GM21619 (cell line): ENCODE measurements around the gene RFPL3.
"Not testable (repeated sequence)": the region's sequence is repeated elsewhere in the genome, so short reads cannot be mapped to it uniquely, and the experiment has no call there.

ENCODE experiments used
- ATAC-seq: cut with Tn5 transposase; IDR thresholded peaks from one replicate; pipeline ENCODE4 v1.9.1; 2021; ENCODE audit not compliant: unreplicated experiment

The RFPL3 gene

DNA sequence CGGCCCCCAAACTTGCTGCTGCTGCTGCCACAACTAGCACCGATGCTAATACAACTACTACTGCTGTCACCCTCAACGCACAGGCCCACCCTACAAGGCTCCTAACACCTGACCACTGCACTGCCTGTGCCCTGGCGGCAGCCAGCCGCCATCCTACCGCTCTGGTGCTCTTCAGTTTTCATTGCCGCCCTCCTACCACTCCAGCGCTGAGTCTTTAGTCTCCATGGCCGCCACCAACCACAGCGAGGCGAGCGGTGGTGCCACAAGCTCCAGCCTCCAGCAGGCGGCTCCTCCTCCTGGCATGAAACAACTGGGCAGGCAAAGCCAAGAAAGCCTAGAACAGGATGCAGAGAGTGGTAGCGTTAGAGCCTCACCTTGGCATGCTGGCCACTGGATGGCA lies 5.0 kb upstream of the RFPL3 start:
- no peak for ATAC-seq

DNA sequence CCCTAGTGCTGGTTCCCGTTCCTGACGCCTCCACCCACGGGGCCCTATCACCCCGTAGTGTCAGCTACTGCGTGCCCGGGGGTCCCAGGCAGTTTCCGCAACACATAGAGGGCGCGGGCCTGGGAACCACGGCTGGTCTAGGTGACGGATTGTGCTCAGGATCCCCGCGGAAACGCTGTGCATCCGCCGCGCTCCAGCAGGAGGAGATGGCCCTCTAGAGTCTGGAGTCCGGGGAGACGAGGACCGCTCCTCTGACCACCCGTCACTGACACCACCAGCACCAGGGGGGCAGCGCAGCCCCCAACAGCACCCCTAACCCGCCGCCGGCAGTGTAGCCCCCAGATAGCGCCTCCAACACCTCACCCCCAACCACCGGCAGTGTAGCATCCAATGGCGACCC lies 4.4 kb upstream of the RFPL3 start:
- ATAC-seq, result no peak

DNA sequence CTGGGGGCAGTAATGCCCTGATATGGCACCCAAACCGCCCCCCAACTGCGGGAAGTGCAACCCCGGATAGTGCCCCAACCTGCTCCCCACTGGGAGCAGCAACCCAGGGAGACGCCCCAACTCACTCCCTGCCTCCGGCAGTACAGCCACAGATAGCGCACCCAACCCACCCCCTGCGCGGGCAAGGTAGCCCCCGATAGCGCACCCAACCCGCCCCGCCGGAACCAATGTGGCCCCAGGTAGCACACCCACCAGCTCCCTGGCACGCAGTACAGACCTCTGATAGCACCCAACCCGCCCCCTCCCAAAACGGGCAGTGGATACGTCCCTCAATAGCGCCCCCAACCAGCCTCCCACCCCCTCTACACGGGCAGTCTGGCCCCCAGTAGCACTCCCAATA lies 3.8 kb upstream of the RFPL3 start:
- no peak for ATAC-seq

DNA sequence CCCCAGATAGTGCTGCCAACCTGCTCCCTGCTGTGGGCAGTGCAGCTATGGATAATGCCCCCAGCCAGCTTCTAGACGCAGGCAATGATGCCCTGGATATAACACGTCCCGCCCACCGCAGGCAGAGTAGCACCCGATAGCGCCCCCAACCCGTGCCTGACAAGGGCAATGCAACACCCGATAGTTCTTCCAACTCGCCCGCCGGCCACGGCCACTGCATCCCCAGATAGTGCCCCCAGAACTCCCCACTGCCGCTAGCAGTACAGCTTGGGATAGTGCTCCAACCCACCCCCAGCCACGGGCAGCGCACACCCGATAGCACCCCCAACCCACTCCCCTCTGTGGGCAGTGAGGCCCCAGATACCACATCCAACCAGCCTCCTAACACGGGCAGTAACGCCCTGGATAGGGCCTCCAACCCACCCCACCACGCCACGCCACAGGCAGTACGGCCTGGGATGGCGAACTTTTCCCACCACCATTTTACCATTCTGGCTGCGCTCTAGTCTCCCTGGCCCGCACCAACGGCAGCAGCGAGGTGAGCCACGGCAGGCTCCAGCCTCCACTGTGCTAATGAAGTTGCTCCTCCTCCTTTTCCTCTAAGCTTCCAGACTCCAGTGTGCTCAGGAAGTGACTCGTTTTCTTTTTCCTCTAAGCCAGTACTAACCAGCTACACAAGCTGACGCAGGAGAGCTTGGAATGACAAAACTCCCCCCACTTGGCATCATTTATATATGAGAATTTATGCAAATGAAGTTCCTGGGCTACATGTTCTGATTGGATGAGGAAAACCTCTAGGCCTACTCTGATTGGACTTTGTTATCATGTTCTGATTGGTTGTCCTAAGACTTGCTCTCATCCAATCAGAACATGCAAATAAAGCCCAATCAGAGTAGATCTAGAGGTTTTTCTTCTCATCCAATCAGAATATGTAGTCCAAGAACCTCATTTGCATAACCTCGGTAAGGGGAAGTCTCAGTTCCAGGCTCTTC lies 3.0 kb upstream of the RFPL3 start:
- ATAC-seq, result no peak

DNA sequence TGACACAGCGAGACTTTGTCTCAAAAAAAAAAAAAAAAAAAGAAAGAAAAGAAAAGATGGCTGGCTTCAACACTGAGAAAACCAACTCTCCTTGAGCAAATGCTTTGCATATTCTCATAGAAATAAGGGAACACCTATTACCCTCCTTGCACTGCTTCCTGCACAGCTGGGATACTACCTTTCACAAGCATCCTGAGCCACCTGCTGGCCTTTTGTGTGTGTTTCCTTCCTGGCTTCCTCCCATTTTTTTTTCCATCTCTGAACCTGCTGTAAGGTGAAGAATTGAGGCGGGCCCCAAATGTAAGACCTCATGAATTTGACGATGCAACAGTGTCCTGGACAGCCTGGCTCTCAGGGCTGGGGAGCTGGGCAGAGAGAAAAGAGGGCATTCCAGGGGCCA lies 1.9 kb upstream of the RFPL3 start:
- ATAC-seq, result no peak

DNA sequence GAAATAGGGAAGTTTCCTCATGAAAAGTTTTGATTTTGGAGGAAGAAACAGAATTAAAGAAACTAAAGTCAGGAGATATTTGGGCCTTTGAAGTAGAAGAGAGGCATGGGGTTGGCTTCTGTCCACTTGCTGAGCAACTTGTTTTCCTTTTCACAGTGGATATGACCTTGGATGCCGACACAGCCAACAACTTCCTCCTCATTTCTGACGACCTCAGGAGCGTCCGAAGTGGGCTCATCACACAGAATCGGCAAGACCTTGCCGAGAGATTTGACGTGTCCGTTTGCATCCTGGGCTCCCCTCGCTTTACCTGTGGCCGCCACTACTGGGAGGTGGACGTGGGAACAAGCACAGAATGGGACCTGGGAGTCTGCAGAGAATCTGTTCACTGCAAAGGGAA lies 2.4 kb downstream of the RFPL3 start:
- not testable (repeated sequence) for ATAC-seq

DNA sequence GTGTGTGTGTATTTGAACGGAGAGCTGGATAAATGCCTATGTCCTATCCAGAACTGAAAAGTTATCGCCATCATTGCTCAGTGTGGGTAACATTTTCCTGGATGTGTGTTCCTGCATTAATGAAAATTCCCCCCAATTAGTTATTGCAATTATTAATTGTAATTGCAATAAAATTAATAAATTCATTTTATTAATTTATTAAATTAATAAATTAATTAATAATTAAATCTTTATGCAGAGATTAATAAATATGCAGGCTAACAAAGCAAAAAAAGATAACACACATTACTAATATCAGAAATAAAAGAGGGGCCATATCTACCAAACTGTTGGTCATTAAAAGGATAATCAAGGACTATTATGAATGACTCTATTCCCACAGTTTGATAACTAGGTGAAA lies 3.6 kb downstream of the RFPL3 start:
- no peak for ATAC-seq

DNA sequence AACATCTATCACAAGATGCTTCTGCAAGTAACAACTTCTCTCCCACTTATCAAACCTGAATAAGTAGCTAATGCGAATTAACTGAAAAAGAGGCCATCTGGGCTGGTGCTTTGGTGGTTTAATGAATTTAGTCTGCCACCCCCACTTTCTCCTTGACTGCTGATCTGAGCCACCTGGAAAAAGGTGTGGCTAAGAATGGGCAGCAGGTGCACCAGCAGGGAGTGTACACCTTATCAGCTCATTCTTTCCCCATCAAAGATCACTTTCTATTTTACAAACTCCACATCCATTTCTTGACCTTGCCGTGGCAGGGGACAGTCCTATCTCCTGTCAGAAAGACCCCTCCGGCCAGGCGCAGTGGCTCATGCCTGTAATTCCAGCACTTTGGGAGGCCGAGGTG lies 6.5 kb downstream of the RFPL3 start:
- no peak for ATAC-seq

DNA sequence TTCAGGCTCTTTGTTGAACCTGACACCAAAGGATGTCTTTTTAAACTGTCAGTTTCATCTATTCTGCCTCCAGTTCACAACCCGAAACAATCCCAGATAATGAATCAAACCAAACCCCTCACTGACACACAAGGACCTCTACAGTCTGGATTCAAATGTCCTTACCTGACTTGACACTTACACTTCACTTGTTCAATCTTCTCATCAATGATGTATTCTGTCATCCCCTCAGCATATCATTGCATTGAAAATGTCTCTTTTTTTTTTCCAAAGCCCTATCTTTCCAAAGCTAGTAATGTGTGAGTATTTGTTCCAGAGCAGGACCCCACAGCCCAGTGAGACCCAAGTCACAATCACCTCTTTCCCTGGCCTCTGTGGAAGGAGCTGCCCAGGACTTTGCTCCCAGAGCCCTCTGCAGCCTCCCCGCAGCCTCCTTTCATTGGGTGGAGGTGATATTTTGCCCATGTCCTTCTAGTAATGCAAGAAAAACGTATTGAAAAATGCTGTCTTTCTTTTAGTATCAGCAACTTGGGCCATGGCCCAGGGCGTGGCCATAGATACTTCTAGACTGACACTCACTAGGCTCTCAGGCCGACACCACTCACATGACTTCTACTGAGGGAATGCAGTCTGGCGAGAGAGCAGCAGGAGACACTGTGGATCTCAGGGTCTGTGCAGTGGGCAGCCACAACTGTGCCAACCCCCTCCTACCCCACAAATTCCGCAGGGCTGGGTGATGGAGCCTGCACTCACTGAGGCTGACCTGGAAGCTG lies 18.2 kb downstream of the RFPL3 start:
- ATAC-seq, result no peak

DNA sequence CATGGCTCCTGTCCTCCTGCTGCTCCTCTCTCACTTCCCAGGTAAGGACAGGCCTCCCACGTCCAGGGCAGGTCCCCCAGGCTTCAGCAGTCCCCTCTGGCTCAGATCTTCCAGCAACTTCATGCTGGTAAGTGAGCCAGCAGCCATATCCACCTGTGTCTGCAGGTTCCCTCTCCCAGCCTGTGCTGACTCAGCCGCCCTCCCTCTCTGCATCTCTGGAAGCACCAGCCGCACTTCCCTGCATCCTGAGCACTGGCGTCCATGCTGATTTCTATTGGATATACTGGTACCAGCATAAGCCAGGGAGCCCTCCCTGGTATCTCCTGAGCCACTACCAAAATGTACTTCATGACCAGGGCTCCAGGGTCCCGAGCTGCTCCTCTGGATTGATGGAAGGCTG lies 19.0 kb downstream of the RFPL3 start:
- no peak for ATAC-seq

DNA sequence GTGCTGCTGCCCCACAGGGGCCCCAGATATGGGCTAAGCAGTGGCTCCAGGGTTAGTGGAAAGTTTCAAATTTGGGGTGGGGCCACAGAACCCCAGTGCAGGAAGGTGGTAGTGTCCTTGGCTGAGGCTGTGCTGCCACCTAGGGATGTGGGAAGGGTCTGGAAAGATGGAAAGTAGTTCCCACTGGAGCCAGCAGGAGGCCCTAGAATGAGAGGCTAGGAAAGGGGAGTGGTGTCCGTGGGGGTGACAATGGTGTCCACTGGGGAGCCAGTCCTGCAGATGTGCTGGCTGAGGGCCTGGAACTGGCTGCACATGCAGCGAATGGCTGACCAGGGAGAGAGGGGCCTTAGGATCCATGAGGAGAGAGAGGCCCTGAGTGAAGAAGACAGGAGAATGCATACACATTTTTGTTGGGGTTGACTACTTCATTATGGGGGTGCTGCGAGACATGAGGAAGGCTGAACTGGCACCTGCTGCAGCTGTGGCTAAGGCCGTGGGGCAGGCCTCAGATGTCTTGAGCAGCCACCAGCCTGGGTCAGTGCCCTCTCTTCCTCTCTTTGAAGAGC lies 21.1 kb downstream of the RFPL3 start:
- no peak for ATAC-seq

DNA sequence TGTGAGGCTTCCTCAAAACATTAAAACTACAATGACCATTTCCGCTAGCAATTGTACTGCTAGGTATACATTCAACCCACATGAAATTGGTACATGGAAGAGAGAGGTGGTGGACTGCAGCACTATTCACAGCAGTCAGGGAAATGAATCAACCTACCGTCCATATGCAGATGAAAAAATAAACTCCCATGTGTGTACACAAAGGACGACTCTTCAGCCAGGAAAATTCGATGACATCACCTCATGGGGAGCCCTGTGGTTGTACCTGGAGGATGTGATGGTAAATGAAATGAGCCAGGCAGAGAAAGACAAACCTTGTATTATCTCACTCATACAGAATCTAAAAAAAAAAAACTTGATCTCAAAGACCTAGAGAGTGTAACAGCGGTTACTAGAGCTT lies 23.3 kb downstream of the RFPL3 start:
- ATAC-seq, result no peak

DNA sequence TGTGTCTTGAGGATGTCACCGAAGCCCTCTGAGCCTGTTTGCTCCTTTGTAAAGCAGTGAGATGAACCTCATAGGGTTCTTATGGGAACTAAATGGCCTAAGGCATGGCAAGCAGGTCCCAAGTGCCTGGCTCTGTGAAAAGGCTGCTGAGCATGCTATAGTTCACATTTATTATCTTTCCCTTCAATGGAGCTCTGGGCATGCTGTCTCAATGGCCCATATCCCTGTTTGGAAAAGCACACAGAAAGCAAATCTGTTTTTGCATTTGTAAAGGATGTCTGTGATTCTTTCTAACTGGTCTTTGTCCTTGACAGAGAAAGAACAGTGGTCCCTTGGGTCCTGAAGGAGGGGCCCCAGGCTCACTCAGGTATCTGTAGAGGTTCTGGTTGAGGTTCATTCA lies 28.0 kb downstream of the RFPL3 start:
- no peak for ATAC-seq

DNA sequence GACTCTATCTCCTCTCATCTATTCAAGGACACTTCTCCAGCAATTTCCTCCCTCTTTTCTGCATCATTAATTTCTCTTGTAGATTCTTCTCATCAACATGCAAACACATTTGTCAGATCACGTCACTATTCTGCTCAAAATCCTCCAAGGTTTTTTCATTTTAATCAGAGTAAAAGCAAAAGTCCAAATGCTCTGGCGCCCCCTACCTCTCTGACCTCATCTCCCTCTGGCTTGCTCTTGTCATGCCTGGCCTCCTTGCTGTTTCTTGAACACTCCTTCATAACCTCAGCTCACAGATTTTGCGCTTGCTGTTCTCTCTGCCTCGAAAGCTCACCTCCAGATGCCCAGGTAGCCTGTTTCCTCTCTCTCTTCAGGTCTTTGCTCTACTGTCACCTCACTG lies 32.0 kb downstream of the RFPL3 start:
- no peak for ATAC-seq

DNA sequence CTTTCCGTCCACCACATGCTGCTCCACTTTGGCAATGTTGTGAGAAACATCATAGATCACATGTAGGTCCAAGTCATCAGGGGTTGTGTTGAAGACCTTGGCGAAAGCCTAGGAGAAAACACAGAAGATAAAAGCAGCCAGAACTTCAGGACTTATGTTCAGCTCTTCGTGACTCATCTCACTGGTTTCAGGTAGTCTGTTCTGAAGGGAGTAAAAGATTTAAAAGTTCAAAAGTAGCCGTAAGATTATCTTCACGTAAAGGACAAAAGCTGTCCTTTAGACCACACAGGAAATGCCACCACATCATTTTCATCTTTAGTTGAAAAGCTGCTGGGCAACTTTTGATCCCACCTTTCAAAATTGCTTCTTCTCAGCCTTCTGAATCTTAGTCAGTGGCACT lies 37.4 kb downstream of the RFPL3 start:
- ATAC-seq, result no peak

DNA sequence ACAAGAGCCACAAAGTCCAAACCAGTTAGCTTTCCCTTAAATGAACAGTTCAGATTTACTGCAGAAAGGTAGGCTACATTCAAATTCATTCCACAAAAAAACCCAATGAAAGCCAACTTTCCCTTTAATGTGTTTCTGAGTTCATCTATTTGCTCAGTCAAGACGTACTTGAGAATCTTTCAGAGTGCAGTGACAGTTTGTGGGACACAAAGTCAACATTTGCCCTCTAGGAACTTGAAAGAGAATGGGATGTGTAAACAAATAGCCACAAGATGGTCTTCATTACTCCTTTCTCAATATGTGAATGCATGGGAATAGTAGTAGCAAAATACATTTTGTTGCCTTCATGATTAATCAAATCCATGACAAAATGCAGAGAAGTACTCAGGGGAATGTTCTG lies 38.6 kb downstream of the RFPL3 start:
- no peak for ATAC-seq

DNA sequence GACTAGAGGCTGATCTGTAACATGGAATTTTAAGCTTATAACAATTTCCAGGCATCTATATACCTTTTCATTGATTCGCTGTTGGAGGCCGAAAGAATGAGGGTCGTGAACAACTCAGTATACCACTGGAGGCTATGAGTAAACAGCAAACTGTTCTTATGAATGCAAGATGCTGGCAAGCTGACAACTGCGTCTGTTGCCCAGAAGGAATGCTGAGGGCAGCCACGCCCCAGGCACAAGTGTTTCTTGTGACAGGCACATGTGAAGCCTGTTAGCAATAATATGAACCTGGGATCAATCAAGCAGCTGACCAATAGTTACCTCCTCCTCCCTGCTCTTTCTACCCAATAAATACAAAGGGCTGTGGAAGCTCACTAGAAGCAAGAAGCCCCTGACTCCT lies 39.1 kb downstream of the RFPL3 start:
- no peak for ATAC-seq

DNA sequence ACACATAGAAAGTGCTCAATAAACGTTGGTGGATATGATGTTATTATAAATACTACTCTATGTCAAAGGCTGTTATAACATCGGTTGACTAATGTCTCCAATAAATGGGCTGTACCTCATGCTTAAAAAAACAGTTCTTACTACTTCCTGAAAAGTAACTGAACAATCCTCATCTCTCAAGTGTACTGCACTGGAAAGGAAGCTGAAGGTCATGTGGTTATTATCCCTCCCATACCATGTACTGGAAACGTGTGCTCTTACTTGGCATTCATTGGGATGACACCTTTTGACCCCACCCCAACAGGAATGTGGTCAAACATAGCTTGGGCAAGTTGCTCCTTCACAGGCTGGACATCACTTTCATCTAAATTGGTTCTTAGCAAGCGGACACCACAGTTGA lies 43.8 kb downstream of the RFPL3 start:
- ATAC-seq, result no peak

DNA sequence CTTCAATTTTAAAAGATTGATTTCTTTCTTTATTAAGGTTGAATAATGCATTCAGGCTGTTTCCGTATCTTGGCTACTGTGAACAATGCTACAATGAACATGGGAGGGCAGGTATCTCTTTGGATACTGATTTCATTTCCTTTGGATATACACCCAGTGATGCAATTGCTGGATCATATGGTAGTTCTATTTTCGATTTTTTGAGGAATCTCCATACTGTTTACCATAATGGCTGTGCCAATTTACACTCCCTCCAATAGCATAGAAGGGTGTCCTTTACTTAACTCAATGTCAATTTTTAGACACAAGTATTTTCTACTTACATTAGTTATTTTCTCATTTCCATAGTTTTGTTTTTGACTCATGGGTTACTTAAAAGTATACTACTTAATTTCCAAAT lies 46.4 kb downstream of the RFPL3 start:
- ATAC-seq, result no peak

DNA sequence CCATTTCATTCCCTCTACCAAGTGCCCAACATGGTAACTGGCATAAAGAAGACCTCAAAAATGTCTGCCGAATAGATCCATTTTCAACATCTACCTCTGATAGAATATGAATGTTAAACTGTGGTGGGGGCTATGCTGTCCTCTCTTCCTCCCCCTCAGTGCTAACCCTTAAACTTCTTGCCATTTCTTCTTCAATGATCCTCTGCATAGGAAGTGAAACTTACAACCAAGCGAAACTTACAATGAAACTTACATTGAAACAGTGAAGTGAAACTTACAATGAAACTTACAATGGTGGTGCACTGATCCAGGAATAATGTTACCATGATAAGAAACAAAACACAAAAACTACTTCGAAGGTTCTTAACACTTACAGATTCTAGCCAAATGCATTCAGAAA lies 49.6 kb downstream of the RFPL3 start:
- ATAC-seq, result peak; percentile 56

DNA sequence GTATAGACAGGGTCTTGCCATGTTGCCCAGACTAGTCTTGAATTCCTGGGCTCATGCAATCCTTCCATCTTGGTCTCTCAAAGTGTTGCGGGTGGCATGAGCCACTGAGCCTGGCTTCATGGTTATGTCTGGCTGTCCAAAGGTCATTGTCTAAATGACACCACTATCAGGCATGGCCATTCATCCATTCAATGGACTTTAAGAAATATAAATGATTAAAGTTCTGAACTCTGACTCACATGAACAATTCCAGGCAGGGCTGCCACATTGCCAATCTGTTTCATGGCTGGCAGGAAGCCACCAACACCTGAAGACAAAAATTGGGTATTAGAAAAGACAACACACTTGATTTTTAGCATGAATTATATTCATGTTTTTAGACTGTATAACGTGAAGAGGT lies 50.3 kb downstream of the RFPL3 start:
- ATAC-seq, result no peak

DNA sequence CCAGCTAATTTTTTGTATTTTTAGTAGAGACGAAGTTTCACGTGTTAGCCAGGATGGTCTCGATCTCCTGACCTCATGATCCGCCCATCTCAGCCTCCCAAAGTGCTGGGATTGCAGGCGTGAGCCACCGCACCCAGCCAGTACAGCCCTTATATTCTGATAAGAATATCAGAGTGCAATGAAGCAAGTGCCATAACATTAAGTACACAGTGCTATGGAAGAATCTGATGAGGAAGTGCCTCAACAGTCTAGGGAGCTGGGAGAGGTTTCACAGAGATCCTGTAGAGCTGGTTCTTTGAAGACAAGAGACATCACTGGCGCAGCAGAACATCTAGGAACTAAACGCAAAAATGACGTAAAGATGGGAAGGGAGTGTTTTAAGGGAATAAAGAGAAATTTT lies 52.3 kb downstream of the RFPL3 start:
- no peak for ATAC-seq
